Hippocampal formation (tissue), 2 donors: ENCODE measurements around the gene ENOX1.

Experiments used
- DNase-seq, 2 donors: peaks; one replicate each; lab custom pipeline; 2025; lab: John Stamatoyannopoulos, UW

ENOX1 gene

GRCh38 chr13:43315522-43315921 lies 471.2 kb downstream of the ENOX1 start:
- no peak for DNase-seq

GRCh38 chr13:43309311-43309710 lies 477.5 kb downstream of the ENOX1 start:
- no peak for DNase-seq

- peak in 1 of 2 donors; percentile 21 for DNase-seq
Measured at GRCh38 chr13:43307921-43308433, 478.8 kb downstream of the ENOX1 start.

GRCh38 chr13:43307221-43307920 lies 479.4 kb downstream of the ENOX1 start:
- no peak for DNase-seq

DNA sequence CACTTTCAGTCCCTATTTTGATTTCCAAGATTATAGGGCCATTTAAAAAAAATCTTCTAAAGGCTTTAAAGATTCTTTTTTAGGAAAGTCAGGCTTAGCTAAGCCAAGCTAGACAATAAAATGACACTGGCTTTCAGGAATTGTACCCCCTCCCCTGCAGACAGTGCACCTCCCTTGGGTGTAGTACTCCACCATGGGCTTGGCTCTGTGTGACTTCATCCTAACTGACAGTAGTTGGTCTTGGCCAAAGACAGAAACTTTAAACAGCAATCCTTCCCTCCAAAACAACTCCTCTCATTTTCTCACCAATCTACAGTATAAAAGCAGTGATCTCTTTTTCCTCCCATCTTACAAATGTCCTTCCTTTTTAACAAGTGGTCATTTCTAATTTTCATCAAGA lies 480.4 kb downstream of the ENOX1 start:
- DNase-seq, result no peak

DNA sequence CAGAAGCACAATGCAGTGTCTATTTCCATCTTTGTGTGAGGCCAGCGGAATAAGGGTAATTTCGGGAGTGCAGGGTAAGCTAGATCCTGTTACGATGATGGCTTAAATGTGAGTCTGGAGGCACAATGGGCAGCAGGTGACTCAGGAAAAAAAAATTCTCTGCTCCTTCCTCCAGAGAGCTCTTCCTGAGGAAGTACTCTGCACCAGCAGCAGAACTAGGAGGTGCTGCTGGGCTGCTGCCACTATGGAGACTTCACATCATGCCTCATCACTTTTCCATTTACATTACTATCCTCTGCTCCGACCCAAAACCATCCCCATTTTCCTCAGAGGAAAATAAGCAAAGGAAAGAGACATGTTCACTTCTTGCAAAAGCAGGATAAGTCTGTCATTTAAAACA lies 481.4 kb downstream of the ENOX1 start:
- no peak for DNase-seq

GRCh38 chr13:43304945-43305344 lies 481.8 kb downstream of the ENOX1 start:
- DNase-seq, result no peak

- no peak for DNase-seq
Measured at GRCh38 chr13:43304449-43304848, 482.3 kb downstream of the ENOX1 start.

DNA sequence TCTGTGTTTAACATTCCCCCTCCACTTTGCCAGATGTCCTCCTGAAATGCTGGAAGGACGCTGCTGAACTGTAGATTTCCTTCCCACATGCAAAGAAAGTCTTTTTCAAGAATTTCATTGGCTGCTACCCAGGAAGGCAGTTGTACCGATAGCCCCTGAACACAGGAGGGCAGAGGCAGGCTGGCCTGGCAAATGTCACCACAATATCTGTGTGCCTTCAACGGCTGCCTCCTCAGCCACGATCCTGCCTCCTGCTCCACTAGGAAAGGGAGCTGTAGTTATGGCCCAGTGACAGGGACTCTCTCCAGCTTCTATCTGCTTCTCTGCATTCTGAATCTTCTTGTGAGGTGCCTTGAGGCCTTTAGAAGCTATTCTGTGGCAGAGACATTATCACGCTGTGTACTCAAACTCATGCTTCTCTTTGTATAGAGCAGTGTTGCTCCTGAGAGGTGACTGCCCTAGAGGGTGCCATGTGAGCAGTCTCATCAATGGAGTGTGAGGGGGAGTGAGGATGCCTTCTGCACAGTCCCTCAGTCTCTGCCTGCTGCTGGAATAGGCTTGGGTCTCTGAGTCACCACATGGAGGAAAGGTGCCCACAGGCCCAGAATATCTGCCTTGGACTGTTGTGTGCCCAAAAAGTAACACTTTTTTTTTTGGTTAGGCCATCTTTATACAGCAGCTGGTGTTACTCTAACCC lies 483.6 kb downstream of the ENOX1 start:
- DNase-seq, result peak; percentile 61 to 66

GRCh38 chr13:43301346-43301969 lies 485.3 kb downstream of the ENOX1 start:
- DNase-seq, result no peak

DNA sequence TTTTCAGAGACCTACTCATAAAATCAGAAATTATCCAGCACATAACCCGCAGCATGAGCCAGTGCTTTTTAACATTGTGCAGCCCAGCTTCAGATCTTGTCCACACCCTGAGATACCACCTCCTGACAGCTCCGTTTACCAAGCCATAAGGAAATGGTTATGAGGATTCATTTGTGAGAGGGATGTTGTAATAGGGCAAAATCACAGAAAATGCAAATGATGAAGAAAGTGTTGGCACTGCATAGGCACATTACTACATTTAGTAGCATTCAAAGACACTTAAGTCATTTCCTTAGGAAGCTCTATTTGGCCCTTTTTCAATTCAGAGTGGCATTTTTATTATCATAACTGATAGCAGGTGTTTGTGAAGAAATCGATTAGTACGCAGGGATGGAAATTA lies 485.9 kb downstream of the ENOX1 start:
- DNase-seq, result no peak

GRCh38 chr13:43299374-43299773 lies 487.4 kb downstream of the ENOX1 start:
- DNase-seq, result no peak

DNA sequence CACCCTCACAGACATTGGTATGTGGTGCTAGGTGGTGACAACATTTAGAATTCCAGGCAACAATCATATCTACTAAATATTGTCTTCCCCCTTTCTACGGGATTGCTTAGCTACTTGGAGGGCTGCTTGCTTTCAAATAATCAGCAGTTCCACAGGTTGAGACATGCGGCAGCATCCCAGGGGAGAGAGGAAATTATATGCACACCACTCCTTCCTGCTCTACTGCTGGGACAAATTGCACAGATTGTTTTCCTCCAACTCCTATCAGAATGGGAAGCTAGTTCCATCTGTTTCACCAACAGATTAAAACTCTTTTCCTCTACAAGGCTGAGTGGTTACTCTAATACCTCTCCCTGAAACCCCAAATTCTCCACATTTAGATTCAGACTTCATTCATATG lies 488.0 kb downstream of the ENOX1 start:
- DNase-seq, result peak in 1 of 2 donors; percentile 48

- no peak for DNase-seq
Measured at GRCh38 chr13:43297967-43298678, 488.6 kb downstream of the ENOX1 start.

DNA sequence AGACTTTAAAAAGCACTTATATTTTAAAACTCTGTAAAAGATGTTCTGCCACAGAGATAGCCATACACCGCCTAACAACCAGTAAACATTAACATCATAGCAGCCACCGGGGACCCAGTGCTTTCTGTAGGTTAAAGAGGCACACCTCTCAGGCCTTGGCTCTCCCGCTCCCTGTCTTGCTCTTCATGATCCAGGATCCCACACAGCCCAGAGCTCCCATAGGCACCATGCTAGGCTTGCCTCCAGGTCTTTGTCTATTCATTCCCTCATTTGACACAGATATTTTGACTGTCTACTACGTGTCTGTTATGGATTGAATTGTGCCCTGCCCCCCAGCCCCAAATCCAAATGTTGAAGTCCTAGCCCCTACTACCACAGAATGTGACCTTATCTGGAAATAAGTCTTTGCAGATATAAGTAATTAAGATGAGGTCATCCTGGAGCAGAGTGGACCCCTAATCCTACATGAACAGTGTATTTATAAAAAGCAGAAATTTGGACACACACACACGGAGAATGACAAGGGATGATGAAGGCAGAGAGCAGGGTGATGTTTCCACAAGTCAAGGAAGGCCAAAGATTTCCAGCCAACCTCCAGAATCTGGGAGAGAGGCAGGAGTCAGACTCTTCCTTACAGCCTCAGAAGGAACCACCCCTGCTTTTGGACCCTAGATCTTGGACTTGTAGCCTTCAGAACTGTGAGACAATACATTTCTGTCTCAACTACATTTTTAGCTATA lies 490.8 kb downstream of the ENOX1 start:
- no peak for DNase-seq

- no peak for DNase-seq
Measured at GRCh38 chr13:43295321-43295720, 491.5 kb downstream of the ENOX1 start.

DNA sequence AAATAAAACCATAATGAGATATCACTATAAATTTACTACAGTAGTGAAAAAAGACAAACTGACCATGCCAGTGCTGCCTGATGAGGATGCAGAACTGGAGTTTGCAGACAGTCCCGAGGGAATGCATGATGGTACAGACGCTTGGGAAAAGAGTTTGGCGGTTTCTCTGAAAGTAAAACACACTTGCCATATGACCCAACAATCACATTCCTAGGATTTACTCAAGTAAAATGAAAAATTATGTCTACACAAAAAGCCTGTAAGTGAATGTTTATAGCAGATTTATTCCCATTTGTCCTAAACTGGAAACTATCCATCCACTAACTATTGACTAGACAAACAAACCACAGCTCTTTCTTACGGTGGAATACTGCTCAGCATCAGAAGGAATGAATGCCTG lies 492.4 kb downstream of the ENOX1 start:
- DNase-seq, result no peak

- DNase-seq, result no peak
Measured at GRCh38 chr13:43293986-43294385, 492.8 kb downstream of the ENOX1 start.

DNA sequence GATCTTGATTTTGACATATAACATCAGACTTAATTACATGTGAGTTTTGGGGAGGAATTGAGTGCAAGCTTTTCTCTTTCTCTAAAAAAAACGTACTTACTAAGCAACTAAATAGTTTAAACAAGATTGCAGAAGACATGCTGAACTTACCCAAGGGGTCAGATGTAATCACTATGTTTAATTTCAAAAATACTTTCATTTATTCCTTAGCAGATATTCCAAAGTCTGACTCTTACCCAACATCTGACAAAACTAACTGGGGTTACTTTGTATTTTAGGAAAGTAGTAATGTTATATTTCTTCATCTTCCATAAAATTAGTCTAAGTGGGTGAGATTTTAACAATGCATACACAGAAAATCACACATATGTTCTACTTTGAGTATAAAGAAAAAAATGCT lies 493.2 kb downstream of the ENOX1 start:
- no peak for DNase-seq

DNA sequence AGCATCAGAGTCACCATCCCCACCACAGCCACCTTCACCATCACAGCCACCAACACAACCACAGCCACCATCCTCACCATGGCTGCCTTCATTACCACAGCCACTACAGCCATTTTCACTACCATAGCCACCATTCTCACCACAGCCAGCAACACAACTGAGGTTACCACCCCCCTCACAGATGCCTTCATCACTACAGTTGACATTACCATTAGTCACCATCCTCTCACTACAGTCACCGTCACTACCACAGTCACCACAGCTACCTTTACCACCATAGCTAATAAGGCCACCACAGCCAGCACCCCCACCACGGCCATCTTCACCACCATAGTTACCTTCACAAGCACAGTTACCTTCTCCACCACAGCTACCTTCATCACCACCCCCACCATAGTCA lies 493.8 kb downstream of the ENOX1 start:
- DNase-seq, result no peak

DNA sequence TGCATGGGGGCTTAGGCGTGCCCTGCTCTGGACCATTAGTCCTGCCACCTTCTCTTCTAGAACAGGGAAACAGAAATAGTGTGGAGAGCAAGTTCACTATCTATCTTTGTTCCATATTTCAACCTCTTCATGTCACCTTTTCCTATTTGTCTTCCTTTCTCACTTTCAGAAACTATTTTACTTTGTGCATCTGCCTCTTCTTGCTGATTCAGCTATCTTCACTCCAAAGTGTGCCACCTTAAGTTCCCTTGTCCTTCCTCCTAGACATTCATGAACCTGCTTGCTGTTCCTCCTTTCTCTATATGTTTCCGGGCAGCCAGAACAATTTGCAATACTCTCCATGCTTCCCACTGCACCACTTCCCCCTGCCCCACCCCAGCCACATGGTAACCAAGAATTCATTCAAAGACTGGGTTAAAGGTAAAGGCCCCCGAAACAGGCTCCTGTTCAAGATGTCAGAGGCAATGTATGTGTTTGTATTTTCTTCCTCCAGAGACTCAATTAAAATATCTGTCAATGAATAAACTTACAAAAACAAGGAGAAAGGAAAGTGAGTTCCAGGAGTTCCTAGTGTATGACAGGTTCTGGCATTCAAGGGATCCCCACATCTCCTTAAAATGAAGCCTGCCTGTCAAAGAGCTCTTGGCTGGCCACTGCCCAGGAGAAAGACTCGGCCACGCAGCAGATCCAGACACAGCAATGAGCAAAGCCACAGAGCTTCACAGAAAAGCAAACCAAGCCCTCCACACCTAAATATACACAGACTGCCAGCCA lies 495.3 kb downstream of the ENOX1 start:
- no peak for DNase-seq
